Activated CD8-positive, alpha-beta memory T cell treated with anti-CD3 and anti-CD28 coated beads, Interleukin-2, amount 50 U/mL, for 24 hours (primary cell): Measurements from ENCODE around the gene FANCE.

Experiments used
- DNase-seq: peaks from one replicate; pipeline ENCODE4 v3.0.0-alpha.2; 2020; ENCODE audit errors: extremely low read depth

Gene FANCE, protein sequence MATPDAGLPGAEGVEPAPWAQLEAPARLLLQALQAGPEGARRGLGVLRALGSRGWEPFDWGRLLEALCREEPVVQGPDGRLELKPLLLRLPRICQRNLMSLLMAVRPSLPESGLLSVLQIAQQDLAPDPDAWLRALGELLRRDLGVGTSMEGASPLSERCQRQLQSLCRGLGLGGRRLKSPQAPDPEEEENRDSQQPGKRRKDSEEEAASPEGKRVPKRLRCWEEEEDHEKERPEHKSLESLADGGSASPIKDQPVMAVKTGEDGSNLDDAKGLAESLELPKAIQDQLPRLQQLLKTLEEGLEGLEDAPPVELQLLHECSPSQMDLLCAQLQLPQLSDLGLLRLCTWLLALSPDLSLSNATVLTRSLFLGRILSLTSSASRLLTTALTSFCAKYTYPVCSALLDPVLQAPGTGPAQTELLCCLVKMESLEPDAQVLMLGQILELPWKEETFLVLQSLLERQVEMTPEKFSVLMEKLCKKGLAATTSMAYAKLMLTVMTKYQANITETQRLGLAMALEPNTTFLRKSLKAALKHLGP

DNA sequence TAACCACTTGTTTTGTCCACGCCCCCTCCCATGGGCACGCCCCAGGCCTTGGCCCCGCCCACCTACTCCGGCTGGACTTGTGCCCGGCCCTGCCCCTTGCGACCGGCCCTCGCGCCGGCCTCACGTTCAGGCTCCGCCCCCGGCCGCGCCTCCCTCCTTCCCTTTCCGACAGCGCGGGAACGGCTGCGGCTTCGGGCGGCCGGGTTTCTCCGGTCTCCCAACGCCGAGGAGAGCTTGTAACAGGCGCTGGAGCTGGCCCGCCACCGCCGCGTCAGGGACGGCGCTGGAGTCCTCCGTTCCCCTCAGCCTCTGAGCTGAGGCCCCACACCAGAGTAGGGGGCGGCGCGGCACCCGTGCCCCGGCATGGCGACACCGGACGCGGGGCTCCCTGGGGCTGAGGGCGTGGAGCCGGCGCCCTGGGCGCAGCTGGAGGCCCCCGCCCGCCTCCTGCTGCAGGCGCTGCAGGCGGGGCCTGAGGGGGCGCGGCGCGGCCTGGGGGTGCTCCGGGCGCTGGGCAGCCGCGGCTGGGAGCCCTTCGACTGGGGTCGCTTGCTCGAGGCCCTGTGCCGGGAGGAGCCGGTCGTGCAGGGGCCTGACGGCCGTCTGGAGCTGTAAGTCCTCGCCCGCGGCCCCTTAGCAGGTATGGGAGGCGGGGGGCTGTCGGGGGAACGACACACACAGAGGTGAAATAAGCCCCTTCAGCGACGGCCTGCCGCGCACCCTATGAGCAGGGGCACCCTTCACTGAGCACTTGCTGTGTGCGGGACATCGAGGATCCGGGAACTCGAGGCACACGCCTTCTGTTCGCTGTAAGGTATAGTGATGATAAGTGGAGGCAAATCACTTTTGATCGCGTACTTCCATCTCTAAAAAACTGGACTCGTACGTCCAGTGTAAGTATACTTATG lies at the start of gene FANCE:
Gene FANCE (plus strand): TSS at position 156 of the 908 bp plus-strand sequence. CDS start 208 bp downstream, at position 364.
- peak; percentile 90 for DNase-seq

DNA sequence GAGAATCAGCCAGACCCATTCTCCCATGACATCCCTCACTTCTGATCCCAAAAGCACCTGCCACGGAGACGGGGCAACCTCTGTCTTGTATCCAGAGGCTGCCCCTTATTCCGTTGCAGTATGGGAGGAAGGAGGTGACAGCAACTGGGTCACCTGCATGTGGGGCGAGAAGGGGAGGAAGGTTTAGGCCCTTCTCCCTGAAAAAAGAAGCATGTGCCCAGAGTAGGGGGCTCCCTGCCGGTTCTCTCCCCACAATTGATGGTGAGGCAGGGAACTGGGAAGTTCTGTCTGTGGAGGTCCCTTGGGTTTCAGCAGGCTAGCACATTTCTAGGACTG lies 49.3 kb upstream of the FANCE start:
- no peak for DNase-seq

DNA sequence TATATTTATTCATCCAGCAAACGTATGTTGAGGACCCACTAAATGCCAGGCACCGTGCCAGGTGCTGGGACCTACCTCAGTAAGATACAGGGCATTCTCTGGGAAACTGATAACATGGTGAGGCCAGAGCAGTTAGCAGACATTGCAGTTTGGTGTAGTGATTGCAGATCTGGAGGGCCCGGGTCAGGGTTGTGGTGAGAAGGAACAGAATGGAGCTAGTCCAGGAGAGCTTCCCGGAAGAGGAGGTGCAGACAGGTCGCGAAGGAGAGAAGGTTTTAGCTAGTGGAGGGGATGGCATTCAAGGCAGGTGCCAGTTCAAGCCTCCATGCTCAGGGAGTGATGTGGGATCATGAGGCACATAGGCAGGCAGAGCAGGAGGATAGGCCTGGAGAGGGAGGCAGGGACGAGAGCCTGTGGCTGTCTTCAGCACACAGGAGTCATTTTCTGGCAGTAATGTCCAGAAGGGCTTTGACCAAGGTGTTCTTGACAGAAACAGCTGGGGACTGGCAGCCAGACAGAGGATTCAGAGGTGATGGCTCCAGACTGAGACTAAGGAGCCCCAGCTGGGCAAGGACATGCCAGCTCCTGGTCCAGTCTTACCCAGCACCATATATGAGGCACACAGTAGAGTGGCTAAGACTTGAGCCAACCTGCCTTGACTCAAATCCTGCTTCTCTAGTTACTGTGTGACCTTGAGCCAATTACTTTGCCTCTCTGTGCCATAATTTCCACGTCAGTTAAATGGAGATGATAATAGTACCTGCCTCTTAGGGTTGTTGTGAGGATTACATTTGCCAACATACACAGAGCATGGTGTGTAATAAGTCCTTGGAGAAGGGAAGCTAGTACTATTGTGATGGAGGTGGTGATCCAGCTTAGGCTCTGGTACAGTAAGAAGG lies 48.3 kb upstream of the FANCE start:
- DNase-seq = no peak

DNA sequence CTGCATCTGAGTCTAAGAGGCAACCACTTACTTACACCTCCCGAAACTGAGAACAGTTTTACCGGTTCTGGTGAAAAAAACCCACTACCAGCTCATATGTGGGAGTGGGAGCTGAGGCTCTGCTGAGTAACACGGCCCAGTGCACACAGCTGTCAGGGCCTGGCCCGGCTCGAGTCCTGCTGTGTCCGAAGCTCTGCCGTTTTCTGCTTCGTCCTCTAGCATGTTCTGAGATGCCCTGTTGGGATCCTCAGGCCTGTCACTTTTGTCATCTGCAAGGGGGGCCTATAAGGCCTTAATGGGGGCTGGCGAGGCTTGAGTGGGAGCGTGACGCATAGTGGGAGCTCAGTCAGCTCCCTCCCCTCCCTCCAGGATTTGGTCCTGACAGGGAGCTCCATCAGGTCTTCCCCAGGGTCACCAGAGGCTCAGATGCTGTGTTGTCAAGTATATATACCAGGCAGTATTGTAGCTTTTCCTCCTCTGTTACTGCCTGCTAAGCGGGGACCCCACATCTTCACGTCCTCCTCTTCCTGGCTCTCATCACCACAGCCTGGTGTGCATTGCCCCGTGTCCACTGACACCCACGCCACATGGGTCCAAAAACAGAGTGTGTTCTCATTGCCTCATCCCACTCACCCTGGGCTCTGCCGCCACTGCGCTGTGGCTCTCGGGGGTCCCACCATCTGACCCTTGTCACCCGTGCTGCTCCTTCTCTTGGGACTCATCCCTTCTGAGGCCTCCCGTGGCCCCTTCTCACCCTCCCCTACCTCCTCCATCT lies 45.2 kb upstream of the FANCE start:
- DNase-seq = no peak

DNA sequence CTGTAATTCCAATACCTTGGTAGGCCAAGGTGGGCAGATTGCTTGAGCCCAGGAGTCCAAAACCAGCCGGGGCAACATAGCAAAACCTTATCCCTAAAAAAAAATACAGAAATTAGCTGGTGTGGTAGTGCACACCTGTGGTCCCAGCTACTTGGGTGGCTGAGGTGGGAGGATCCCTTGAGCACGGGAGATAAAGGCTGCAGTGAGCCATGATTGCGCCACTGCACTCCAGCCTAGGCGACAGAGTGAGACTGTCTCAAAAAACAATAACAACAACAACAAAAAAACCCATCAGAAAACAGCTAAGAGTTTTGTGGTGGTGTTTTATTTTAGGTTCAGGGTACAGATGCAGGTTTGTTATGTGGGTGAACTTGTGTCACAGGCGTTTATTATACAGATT lies 42.9 kb upstream of the FANCE start:
- DNase-seq = no peak

DNA sequence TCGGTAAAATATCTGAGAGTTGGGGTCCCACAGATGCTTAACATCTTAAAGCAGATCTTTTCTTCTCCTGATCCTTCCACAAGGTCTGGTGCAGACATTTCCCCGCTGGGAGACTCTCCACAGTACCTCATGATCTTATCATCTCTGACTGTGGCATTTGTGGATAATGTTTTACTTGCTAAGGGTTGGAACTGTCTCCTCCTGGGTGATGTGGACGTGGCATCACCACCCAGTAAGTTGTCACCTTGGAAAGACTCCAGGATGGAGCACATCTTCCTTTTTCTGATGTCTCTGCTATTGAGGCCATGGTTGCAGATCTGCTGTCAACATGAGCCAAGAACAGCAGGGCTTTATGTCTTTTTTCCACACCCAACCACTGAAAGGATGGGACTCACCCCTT lies 42.0 kb upstream of the FANCE start:
- DNase-seq = no peak

DNA sequence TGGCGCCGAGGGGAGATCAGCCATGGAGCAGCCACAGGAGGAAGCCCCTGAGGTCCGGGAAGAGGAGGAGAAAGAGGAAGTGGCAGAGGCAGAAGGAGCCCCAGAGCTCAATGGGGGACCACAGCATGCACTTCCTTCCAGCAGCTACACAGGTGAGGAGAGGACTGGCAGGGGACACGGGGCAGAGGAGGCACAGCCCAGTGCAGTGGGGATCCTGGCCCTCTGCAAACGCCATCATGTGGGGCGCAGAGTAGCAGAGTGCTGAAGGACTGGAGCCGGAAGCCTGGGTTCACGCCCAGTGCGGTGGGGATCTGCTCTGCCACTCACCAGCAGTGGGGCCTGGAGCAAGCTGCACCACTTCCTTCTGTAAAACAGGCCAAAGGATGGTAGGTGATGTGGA lies 41.1 kb upstream of the FANCE start:
- no peak for DNase-seq

DNA sequence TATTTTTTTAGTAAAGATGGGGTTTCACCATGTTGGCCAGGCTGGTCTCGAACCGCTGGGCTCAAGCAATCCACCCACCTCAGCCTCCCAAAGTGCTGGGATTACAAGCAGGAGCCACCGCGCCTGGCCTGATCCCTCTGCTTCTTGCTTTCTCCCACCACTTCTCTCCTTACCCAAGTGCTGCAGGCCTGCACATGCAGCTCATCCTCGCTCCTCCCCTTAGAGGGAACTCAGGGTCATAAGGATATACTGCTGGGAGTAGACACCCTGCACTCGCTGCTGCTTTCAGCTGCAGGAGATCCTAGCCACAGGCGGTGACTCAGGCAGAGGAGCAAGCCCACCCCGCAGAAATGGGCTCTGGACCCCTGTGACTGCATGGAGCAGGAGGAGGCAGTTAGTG lies 40.0 kb upstream of the FANCE start:
- no peak for DNase-seq

DNA sequence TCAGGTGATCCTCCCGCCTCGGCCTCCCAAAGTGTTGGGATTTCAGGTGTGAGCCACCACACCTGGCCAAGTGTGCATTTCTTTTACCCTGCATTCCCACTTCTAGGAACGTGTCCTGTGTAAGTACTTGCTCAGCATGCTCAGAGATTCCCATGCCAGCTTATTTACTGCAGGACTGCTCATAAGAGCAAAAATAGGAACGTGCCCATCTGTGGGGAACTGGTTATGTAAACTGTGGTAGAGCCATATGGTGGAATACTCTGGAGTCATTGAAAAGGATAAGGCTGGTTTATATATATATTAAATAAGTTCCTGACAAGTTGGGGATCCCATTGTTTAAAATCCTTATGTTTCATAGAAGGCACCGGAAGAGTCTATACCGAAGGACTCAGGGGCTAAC lies 38.2 kb upstream of the FANCE start:
- no peak for DNase-seq

DNA sequence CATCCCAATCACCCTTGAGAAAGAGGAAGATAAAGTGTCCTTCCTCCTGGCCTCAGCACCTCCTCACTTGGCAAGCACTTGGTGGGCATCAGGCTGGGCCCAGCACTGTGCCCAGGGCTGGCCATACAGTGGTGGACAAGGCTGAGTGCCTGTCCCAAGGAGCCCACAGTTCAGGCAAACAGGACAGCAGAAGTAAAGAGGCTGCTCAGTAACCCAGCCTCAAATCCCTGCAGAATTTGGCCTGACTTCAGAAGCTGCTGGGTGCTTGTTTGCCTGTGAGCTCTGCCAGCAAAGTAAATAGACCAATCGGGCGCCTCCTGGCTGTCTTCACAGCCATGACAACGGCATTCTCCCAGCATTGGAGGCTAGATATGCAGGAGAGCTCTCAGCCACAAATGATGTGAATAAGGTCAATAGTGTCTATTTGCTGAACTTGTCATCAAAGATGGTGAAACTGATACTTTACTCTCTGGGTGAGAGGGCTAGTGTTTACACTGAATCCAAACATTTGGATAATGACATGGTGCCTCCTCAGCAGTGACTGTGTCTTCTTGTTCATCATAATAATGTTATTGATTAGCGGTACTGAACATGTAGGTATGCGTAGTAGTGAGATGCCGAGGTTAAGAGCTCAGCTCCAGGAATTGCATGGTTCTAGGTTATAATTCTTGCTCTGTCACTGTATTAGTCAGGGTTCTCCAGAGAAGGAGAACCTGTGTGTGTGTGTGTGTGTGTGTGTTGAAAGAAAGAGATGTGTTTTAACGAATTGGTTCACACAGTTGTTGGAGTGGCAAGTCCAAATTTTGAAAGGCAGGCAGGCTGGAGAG lies 36.9 kb upstream of the FANCE start:
- no peak for DNase-seq

DNA sequence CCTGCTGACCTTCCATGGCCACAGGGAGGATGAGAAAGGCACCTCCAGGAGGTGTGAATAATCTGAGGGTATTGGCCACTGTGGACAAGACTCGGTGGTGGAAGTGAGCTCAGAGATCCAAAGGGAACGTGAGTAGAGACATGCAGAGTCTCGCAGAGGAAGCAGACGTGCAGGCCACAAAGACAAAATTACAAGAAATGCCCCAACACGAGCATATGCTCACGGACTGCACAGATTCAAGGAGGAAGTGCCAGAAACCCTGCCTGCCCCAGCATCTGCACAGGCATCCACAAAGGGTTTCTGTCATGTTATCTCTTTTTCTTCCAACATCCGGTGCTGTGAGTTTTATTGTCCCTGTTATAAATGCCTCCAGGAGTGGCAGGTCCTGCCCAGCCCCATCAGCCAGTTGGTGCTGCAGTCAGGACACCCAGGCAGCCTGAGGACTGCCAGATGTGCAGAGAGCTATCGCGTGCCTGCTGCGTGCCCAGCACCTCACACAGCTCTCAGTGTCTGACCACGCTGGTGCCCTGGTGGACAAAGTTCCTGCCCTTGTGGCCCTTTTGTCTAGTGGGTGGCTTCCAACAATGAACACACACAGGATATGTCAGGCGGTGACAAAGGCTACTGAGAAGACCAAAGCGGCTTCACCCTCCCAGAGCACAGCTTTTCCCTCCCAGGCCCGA lies 34.0 kb upstream of the FANCE start:
- no peak for DNase-seq

DNA sequence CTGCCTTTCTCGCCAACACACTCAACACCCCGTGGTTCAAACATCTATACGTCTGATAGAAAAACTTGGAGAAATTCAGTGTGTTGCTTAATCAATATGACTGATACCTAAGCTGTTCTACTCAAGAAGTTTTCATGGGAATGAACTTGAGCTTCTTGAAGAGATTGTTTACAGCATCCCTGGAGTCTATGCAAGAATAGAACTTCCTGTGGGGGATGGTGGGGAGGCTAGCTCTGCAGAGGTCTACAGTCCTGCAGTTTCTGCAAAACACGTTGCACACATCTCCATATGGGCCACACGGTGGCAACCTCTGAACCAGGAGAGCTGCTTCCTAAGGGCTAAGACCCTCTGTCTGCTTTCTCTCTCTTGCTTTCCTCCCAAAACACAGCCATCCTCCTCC lies 32.7 kb upstream of the FANCE start:
- DNase-seq = no peak

DNA sequence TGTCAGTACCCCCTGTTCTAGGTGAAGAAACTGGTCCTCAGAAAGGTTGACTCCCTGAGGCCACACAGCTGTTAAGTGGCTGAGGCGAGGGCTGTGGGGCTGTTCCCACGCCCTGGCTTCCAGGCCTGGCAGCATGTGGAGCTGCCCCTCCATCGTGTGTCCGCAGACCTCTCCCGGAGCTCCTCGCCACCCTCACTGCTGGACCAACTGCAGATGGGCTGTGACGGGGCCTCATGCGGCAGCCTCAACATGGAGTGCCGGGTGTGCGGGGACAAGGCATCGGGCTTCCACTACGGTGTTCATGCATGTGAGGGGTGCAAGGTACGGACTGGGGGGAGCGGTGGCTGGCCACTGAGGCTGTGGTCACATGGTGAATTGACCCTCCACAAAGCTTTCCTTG lies 32.2 kb upstream of the FANCE start:
- no peak for DNase-seq

DNA sequence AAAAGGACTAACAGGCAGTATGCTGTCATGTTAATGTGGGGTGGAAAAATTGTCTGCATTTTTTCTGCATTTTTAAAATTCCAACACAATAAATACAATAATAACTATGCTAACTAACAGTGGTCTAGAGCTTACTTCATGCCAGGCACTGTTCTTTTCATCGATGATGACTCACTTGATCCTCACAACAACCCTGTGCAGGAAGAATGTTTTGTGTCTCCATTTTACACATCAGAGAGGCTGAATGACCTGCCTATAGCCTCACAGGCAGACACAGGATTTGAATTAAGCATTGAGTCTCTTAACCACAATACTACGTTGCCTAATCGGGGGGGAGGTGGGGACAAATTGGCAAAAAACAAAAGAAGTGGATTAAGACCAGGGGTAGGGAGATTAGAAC lies 26.9 kb upstream of the FANCE start:
- no peak for DNase-seq

DNA sequence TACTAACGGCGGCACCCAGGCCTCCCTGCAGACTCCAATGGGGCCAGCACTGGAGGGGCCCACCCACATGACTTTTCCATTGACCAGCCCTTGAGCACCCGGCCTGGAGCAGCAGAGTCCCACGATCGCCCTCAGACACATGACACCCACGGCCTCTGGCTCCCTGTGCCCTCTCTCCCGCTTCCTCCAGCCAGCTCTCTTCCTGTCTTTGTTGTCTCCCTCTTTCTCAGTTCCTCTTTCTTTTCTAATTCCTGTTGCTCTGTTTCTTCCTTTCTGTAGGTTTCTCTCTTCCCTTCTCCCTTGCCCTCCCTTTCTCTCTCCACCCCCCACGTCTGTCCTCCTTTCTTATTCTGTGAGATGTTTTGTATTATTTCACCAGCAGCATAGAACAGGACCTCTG lies 26.1 kb upstream of the FANCE start:
- DNase-seq = no peak

DNA sequence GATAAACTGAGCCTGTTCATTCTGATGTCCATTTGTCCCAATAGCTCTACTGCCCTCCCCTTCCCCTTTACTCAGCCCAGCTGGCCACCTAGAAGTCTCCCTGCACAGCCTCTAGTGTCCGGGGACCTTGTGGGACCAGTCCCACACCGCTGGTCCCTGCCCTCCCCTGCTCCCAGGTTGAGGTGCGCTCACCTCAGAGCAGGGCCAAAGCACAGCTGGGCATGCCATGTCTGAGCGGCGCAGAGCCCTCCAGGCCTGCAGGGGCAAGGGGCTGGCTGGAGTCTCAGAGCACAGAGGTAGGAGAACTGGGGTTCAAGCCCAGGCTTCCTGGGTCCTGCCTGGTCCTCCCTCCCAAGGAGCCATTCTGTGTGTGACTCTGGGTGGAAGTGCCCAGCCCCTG lies 24.7 kb upstream of the FANCE start:
- no peak for DNase-seq

DNA sequence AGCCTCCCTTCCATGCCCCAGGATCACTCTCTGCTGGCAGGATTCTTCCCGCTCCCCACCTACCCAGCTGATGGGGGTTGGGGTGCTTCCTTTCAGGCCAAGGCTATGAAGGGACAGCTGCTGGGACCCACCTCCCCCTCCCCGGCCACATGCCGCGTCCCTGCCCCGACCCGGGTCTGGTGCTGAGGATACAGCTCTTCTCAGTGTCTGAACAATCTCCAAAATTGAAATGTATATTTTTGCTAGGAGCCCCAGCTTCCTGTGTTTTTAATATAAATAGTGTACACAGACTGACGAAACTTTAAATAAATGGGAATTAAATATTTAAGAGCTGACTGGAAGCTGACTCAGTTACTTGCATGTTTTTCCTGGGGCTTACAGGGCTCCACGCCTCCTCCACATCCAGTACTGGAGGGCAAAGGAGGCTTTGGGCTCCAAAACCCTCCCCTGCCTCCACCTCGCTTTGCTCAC lies 24.3 kb upstream of the FANCE start:
- no peak for DNase-seq

DNA sequence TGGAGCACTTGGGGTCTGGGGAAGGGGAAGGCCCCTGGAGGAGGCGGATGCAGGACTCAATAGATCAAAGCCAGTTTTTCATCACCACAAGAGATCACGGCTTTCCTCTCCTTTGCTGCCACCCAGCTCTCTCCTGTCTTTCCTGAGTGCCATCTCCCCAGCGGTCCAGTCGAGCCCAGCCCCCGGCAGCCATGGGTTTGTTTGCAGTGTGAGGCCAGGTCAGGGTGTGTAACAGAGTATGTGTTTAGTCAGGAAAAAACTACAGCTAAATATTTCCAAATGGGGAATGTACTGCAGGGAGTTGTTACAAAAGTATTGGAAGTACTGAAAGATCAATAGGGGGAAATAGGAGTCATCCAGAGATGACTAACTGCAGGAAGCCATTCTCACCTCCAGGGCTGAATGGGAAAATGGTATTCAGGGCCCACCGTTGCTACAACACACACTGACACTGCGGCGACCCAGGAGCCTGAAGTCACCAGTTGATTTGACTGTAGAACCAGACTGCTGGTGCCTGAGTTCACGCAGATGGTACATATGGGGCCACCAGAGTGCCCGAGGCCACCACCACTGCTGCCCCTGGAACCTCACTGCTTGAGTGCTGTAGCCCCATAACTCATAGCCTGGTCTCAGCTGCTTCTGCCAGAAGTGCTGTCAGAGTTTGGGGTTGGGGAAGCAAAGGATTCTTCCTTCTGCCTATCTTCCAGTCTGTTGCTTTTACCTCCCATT lies 23.6 kb upstream of the FANCE start:
- DNase-seq = no peak

DNA sequence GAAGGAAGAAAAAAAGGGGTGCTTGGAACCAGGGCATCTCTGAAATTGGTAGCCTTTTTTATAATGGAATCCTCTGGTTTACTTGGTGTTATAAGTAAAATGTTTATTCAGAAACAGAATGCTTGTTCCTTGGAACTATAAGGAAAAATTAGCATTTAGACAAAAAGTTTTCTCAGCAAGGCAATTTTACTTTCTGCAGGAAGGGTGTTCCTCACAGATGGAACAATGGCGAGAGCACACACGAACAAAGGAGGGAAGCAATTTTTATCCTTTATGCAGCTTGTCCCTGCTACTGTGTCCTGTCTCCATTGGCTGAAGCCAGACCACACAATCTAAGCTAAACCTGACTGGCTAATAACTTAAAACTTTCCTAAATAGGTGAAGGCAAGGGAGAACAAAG lies 22.7 kb upstream of the FANCE start:
- DNase-seq = no peak
